Retinal pigment epithelial cell (primary cell): ENCODE results near the gene PDCD1LG2.

Source experiments
- DNase-seq: peaks from one replicate; pipeline ENCODE4 v3.0.0-alpha.2; 2010; ENCODE audit warnings: low read depth
- H3K4me3 ChIP-seq: 2 replicates; pipeline ENCODE4 v1.5.1; 2011; ENCODE audit warnings: mild to moderate bottlenecking, low read length, control low read depth, moderate library complexity
- TF ChIP-seq, protein P1 (sequence below): conservative IDR thresholded peaks from 2 replicates; pipeline ENCODE4 v1.5.1; 2011; ENCODE audit warnings: low read depth, low read length, control low read depth, inconsistent platforms

PDCD1LG2 gene

DNA sequence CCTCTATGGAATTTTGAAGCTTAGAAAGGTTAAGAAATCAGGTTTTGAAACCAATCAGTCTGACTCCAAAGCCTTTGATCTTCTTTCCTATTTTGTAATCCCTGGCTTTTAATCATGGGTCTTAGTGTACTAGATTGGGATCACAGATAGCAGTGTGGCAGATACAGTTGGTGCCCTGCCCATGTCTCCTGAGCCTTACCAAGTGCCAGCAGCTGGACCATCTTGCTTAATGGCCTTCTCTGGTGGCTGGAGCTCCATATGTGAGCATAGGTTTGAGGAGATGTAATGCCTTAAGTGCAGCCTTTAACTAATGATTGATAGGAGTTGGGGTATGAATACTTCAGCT, 101.8 kb downstream of the PDCD1LG2 start:
- peak; percentile 70 for DNase-seq

DNA sequence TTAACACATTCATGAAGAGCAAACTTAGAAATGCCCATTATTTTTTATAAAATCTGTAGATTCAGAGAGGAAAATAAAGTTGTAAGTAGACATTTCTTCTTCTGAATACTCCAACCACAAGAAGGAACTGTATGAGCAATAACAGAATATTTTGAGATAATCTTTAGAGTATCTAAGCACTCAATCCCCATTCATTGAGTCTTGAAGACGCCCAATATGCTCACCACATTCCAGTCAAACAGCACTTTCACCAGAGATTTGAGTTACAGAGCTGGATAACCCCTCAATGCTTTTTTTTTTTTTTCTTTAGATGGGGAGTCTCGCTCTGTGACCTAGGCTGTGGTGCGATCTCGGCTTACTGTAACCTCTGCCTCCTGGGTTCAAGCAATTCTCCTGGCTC, 103.9 kb downstream of the PDCD1LG2 start:
- TF ChIP-seq, protein P1, sequence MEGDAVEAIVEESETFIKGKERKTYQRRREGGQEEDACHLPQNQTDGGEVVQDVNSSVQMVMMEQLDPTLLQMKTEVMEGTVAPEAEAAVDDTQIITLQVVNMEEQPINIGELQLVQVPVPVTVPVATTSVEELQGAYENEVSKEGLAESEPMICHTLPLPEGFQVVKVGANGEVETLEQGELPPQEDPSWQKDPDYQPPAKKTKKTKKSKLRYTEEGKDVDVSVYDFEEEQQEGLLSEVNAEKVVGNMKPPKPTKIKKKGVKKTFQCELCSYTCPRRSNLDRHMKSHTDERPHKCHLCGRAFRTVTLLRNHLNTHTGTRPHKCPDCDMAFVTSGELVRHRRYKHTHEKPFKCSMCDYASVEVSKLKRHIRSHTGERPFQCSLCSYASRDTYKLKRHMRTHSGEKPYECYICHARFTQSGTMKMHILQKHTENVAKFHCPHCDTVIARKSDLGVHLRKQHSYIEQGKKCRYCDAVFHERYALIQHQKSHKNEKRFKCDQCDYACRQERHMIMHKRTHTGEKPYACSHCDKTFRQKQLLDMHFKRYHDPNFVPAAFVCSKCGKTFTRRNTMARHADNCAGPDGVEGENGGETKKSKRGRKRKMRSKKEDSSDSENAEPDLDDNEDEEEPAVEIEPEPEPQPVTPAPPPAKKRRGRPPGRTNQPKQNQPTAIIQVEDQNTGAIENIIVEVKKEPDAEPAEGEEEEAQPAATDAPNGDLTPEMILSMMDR: no peak
- no peak for DNase-seq
- H3K4me3 ChIP-seq: no peak overlapping the region

More for the DNA sequence above, 101.8 kb downstream of the PDCD1LG2 start:
- TF ChIP-seq, protein P1: no peak
- H3K4me3 ChIP-seq: no peak overlapping the region

DNA sequence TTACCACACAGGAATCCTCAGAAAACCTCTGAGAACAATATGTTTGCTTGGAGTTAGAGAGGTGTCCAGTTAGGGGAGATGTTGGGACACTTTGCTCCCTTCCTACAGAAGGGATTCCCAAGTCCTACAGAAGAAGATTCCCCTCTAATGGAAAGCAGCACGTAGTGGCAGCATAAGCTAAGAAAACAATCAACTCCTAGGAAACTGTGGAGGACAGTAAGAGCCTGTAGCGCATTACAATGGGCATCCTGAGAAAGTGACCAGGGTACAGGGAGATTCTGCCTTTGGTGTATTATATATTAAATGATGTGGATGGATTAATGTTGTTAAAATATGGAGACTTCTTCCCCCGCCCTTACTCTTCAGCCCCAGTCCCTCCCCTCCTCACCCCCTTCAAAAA, 104.7 kb downstream of the PDCD1LG2 start:
- DNase-seq: no peak
- H3K4me3 ChIP-seq: no peak overlapping the region
- TF ChIP-seq, protein P1: no peak

DNA sequence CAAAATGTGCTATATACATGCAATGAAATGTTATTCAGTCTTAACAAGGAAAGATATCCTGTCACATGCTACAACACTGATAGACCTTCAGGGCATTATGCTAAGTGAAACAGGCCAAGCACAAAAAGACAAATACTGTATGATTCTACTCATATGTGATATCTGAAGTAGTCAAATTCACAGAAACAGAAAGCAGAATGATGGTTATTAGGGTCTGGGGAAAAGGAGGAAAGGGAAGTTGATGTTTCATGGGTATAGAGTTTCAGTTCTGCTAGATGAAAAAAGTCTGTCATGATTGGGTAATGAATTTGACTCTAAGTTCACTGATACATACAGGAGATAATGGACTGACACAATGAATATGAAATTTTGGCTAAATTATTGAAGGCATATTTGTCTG, 107.4 kb downstream of the PDCD1LG2 start:
- no peak for DNase-seq
- TF ChIP-seq, protein P1: no peak
- no peak overlapping the region for H3K4me3 ChIP-seq

DNA sequence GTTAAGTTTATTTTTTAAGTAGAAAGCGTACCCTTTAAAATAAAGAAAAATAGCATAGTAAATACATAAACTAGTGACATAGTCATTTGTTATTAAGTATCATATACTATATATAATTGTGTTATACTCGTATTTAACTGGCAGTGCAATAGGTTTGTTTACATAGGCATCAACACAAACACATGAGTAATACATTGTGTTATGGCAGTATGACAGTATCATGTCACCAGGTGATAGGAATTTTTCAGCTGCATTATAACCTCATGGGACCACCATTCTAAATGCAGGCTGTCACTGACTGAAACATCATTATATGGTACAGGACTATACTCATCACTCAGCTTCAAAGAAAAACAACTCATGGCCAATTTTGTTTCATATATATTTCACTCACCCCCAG, 110.2 kb downstream of the PDCD1LG2 start:
- H3K4me3 ChIP-seq: no peak overlapping the region
- TF ChIP-seq, protein P1: no peak
- DNase-seq: no peak
